Occipital lobe (tissue), 2 donors: ENCODE results near the gene RAB7B. TPM values are rescaled to one million over a fixed set of nuclear protein-coding genes. Genes with fewer than 3 reads are reported as not detected.

ENCODE experiments used
- DNase-seq: peaks from one replicate; lab custom pipeline; 2025; lab: John Stamatoyannopoulos, UW
- total RNA-seq: library from RNA; depleted of rRNA; stranded (reverse); fragments of >200 nt; gene quantifications from one replicate; pipeline ENCODE4 v1.2.3, GENCODE V29; 2014

Gene RAB7B
- total RNA-seq, 1 donor from 2014 or later = 0.78 TPM

GRCh38 chr1:205973377-205974232 lies 29.6 kb downstream of the RAB7B start:
- no peak for DNase-seq

GRCh38 chr1:205972491-205973168 lies 30.6 kb downstream of the RAB7B start:
- DNase-seq = no peak

- no peak for DNase-seq
Measured at GRCh38 chr1:205972081-205972480, 31.1 kb downstream of the RAB7B start.

DNA sequence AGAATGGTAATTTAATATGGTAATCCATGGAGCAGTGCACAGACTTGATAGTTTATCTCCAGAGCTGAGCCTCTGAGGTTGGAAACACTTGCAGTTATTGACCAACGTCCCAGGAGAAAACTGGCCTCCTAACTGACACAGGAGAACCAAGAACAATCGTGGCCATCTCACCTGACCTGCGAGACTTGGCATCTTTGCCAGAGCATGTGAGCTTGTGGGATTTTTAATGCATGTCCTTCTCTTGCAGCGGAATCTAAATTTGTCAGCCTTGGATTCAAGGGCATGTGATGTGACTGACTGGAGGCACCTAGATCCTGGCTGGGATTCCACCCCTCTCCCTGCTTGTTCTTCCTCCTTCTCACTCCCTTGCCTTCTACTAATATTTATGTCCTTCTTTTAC lies 32.1 kb downstream of the RAB7B start:
- DNase-seq = no peak

- no peak for DNase-seq
Measured at GRCh38 chr1:205970486-205970885, 32.7 kb downstream of the RAB7B start.

GRCh38 chr1:205969229-205969628 lies 34.0 kb downstream of the RAB7B start:
- no peak for DNase-seq

- no peak for DNase-seq
Measured at GRCh38 chr1:205967554-205968335, 35.5 kb downstream of the RAB7B start.

DNA sequence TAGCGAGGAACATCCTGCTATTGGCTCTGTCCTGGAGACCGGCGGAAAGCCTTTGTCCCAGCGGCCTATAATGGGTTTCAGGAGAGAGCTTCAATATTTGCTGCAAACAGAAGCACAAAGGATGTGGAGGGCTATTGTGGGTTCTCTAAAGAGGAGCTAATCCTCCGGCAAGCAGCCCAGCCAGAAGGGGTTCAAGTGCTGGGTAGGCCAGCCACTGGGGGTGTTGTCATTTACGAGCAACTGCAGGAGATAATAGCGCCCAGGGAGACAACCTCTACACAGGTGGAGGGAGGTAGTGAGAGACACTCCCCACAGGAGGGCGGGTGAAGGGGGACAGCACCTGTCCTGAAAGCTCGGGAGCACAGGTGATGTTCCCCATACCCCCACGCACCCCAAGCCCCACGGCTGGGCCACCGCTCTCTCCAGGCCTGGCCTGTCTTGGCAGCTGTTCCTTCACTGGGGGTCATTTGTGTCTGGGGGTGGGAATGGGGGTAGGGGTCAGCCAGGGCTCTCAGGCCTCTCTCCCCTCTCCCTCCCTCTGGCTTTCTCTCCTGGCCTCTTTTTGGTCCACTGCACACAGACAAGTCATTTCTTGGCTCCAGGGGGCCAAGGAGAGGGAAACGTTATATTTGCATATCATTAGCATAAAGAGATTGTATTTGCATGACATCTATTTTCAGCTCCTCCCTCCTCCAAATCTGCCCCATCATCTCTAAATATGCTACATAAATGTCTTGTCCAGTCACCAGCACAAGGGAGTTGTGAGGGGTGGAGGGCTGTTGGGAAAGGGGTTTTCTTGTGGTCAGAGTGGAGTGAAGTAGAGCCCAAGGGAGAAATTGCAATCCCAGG lies 37.9 kb downstream of the RAB7B start:
- DNase-seq = no peak

DNA sequence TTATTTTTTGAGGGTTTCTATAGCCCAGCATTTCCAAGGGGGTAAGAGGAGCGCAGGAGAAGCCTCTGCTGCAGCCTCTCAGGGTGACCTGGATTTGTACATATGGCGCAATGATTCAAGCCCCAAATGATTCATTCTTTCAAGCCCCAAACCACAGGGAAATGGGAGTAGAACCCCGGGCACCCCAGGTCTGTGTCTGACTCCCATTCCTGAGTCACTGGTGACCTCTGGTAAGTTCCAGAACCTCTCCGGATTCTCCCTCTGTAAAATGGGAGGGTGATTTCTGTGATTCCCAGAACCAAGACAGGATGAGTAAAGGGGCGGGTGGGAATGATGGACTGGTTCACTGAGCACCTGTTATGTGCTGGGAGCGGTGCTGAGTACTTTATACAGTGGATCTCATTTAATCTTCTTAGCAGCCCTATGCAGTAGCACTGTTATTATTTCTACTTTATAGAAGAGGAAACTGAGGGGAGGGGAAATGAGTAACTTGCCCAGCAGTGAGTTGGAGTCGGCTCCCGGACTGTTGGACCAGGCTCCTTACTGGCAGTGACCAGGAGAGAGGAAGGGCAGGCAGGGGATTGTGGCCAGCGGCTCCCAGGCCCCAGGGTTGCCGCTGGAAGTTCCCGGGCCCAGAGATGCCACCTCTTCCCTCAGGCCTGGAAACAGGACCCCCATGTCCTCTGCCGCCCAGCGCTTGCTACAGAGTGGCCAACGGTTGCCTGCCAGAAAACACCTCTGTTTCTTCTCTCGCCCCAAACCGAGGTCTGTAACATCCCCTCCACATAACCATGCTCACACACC lies 39.6 kb downstream of the RAB7B start:
- DNase-seq = no peak

DNA sequence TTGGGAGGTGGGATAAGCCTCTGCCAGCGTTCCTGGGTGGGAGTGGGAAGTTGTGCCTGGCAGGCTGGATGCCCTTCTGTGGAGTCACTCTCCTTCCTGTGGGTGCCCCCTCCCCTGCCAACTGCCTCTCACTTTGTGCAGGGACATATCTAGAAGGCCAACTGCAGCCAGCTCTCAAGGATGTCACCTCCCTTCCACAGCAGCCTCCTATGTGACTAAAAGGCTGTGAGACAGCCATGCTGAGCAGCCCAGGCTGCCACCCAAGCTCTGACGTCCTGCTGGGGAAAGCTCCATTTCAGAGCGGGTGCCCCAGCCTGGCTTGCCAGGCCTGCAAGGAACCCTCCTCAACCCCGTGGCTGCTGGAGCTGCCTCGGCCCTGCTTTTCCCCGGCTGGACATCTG lies 40.4 kb downstream of the RAB7B start:
- DNase-seq = no peak

DNA sequence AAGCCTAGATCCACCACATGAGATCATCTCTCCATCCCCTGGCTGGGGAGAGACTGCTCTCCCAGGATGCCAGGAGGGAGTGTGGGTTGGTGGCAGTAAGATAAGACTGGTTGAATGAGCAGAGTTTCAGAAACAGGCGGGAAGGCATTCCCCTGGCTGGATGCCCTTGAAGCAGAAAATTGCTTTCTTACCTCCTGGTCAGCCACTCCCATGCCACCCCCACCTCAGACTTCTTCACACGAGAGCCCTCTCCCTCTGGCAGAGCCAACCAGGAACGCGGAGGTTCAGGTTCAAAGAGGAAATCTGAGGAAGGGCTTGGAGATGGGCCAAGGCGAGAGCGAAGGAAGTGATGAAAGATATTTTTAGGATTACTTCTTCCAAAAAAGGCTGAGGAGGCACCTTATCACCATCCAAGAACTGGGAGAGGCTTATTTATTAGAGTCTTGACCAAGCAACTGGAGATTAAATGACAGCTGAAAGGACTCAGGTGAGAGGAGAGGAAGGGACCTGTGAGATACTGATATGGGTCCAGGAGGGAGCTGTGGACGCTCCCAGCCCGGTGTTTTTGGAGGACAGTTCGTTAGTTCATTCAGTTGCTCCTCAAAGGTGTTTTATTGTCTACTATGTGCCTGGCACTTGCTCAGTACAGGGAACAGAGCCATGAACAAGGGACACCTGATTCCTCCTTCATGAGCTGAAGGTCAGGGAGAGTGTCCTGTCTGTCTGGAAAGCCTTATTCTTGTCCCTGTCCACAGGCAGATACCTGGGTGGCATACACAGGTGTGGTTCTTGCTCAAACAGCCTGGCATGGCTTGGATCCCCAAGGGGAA lies 41.0 kb downstream of the RAB7B start:
- DNase-seq = no peak

GRCh38 chr1:205961405-205961804 lies 41.8 kb downstream of the RAB7B start:
- no peak for DNase-seq

GRCh38 chr1:205959789-205960188 lies 43.4 kb downstream of the RAB7B start:
- DNase-seq = no peak

- DNase-seq = no peak
Measured at GRCh38 chr1:205955499-205955898, 47.7 kb downstream of the RAB7B start.

GRCh38 chr1:205954819-205955404 lies 48.3 kb downstream of the RAB7B start:
- no peak for DNase-seq

GRCh38 chr1:205951746-205952145 lies 51.4 kb downstream of the RAB7B start:
- no peak for DNase-seq

DNA sequence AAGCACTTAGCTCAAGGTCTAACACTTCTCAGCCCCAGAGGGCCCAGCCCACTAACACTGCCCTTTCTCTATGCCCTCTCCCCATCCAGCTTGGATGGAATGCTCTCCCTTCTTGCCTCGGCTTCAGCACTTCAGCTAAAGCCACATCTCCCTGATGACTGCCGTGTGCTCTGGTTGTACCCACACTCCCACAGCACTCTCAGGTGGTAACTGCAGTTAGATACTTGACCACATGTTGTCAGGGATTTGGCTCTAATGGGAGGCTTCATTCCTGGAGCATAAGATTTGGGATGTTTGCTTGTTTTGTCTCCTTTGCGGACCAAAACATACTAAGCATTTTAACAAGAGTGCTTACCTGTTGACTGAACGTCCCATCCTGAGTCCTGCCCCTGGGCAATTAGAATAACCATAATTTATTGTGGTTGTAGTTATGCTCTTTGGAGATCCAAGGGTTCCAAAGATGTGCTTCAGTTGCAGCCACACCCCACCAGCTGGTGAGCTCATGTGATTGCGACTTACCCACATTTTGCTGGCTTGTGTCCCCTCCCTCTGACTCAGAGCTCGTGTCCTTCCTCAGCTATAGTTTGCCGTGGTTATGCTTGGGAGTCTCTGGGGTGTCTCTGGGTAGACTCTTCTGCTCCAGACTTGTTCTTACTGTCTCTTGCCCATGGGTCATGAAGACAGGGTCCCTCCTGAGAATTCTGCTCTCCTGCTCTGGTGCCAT lies 52.2 kb downstream of the RAB7B start:
- DNase-seq = no peak

DNA sequence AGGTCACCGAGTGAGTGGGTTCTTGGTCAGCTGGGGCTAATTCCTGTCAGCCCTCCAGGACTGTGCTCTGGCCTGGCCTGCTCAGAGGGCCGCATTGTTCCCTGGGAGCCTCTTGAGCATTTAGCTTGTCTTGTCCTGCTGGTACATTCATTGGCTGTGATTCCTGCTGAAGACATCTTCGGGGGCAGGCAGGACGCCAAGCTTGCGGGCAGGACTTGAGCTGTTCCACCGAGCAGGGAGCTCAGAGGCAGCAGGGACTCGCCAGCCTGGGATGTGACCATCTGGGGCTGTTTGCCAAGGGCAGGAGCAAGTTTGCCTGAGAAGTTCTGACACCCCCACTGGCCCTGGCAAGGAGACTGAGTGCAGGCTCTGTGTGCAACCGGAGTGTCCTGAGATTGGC lies 52.9 kb downstream of the RAB7B start:
- no peak for DNase-seq
